ENCODE measurements around the gene SLC4A5.
"Not testable (repeated sequence)": the region's sequence is repeated elsewhere in the genome, so short reads cannot be mapped to it uniquely, and the experiment has no call there.

The SLC4A5 gene

DNA sequence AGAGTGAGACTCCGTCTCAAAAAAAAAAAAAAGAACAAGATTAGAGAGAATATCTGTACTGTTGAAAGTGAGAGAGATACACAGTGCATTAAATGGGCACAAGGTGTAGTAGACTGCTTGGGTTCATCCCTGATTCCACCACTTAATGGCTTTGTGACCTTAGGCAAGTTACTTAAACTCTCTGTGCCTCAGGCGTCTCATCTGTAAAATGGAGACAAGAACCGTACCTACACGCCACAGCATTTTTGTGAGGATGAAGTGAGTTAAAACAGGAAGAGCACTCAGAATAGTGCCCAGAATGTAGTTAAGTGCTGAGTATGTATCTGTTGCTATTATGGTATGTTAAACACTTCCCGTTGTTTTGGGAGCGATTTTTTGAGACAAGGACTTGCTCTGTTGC is 80.5 kb downstream of the SLC4A5 start:
- DNase-seq, result no peak

DNA sequence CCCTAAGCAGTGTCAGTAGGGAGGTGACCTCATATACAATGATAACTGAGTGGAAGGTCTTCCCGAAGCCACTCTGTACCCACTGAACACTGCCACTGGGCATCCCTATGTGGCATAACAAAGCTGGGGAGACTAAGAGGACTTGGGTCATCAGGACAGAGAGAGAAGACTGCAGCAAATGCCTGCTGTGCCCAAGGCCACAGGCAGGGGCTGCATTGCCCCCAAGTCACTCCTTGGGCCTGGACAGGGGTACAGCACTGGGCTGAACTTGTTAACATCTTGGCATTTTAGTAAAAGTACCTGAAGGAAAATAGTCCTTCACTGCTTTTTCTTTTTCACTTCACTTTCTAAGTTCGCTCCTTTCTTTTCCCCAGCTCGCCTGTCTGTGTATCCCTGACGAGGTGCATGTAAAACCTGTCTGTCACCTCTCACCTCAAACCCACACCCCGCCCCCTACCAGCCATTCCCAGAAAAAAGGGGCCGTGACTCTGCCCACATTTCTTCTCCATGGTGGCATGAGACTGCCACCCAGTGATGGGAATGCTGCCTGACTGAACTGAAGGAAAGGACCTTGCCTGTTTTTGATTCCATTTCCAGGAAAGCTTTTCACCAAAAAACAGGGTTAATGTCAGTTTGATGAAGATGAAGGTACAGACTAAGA is 81.9 kb downstream of the SLC4A5 start:
- DNase-seq, result peak; percentile 51

DNA sequence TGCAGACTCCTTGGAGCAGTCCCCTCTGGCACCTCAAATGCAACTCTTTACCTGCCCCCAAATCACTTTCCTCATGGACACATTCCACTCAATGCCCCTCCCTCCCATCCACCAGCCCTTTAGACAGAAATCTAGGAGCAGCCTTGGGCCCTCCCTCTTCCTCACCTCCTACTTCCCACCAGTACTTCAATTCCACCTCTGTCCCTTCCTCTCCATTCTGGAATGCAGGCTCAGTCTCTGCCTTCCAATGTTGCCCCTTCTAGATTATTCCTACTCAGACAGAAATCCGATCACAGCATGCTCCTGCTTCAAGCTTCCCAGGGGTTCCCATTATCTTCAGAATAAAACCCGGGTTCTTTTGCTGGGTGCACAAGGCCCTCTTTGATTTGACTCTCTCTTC is 82.7 kb downstream of the SLC4A5 start:
- DNase-seq, result no peak

DNA sequence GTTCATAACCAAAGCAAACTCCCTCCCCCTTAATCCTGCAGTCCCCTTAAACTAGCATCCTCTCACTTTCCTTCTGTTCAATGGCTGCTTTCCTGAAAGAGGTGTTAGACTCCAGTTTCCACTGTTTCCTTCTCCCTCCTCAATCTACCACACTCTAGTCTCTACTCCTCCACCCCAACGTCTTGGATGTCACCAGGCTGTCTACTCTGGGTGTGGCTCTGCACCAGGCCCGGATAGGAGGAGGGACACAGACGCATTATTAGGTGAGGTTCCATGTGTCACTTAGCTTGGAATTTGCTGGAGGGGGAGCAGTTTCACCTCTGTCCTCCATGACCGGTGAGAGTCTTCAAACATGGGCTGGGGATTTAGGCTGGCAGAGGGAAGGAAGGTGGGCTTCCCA is 83.5 kb downstream of the SLC4A5 start:
- no peak for DNase-seq

DNA sequence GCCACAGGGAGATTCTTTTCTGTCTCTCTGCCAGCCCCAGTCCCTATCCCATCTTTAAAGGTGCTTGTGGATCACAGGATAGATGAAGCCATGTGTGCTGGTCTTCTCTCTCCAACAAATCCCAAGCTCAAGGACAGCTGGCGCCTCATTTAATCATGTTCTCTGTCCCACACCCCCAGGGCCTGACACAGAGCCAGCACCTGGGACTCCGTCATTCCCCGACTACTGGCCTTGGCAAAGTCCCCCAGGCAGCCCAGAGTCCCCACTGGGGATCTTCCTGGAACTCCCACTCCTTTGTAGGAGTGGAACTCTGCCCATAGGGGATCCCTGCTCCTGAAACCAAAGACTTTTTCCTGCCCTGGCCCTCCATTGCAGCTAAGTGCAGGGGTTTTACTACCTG is 84.0 kb downstream of the SLC4A5 start:
- no peak for DNase-seq

DNA sequence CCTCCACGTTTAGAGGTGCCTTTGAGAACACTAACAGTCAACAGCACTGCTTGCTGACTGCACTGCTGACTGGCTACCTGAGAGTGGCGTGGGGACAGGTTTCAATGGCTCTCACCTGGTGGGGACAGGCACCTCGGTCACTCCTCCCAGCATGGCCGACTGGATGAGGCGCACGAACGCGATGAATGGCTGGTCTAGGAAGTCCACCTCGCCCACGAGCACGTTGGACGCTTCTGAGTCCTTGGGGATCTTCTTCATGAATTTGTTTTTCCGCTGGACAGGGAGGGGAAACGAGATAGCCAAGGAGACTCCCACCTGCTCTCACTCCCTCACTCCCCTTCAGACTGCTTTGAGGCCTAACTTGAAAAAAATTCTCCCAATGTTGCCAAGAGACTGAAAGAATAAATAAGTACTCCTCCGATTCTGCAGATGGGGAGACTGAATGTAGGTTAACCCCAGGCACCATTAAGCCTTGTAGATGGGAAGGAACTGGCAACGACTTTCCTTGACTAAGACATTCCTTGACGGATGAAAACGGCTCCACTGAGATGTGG is 87.5 kb downstream of the SLC4A5 start:
- DNase-seq, result no peak

DNA sequence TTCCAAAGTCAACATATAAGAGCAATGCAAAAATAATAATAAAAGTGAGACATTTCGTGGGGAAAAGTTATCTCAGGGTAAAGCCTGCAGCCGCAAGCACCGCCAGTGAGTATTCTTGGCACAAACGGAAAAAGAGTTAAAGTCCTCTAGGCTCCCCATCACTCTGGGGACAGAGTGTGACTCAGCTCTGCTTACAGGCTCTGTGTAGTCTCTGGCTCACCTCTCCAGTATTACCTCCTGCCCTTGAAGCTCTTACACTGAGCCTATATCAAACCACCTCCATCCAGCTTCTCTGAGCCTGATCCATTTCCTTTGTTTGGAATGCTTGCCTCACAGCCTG is 89.3 kb downstream of the SLC4A5 start:
- no peak for DNase-seq

DNA sequence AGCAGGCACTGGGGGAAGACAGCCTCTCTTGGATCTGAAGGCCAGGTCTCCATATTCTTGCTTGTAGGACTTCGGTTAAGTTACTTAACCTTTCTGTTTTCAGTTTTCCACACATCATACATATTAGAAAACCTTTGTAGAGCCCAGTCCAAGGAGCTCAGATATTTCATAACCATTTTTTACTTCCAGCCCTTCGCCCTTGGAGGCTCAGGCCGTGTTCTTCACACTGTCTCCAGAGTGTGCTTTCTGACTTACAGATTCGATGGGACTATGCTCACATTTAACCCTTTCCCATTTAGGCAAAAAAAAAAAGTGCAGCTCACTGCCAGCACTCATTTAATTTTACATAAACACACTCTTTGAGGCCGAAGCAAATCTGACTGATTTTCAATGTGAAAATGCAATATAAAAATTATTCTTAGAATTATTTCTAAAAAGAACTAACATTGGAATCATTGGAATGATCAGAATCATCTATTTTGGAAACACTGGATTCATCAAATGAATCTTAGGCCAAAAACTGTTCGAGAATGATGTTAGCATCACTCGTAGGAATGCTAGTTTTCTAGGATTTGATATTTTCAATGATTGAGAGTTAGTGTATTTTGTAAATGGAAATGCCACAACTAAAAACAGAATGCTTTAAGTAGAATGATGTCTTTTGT is 89.8 kb downstream of the SLC4A5 start:
- DNase-seq, result no peak

DNA sequence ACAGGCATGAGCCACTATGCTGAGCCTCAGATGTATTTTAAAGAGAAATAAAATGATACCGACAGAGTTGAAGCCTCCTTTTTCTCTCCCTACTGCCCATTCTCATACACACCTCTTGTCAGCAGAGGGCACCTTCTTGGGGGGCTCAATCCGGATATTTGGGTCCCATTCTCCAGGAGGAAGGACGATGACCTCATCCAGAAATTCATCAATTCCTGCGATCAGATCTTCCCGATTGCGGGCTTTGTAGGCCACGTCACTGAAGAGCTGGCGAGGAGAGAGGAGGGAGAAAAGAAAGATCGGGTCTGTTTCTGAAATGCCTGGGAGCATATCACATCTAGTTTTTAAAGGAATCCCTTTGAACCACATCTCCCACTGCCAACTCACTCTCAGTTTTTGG is 90.4 kb downstream of the SLC4A5 start:
- no peak for DNase-seq

DNA sequence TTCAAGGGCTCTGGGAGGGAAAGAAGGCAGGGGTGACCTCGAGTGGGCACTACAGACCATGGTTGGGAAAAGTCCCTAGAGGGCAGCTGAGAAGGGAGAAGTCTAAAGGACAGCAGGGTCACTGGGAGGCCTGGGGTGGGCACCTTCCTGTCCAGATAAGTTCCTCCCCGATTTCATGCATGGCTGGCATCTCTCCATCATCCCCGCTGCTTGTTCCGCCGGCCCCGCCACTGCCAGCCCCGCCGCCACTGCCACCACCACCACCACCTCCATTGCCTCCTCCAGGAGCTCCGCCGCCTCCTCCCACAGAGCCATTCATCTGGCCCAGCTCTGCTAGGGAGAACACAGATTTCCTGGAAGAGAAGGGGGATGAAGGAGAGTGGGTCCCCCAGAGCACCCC is 91.2 kb downstream of the SLC4A5 start:
- no peak for DNase-seq

DNA sequence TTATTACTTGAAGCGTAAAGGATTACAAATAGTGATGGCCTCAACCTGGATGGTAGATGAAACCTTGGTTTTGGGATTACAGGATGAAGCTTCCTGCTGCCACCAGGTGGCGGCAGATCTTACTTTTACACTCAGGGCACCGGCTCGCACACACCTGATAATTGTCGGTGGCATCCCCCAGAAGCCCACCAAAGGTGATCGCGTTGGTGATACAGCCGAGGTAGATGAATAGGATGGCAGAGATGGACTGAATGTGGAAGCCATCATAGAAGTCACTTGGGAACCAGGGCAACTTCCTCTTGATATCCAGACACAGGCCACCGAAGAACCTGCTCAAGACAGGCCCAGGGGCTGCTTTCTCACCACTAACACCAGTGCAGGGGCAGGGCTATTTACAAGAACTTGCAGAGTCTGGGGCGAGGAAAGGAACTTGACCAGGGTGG is 93.0 kb downstream of the SLC4A5 start:
- DNase-seq, result peak; percentile 7

DNA sequence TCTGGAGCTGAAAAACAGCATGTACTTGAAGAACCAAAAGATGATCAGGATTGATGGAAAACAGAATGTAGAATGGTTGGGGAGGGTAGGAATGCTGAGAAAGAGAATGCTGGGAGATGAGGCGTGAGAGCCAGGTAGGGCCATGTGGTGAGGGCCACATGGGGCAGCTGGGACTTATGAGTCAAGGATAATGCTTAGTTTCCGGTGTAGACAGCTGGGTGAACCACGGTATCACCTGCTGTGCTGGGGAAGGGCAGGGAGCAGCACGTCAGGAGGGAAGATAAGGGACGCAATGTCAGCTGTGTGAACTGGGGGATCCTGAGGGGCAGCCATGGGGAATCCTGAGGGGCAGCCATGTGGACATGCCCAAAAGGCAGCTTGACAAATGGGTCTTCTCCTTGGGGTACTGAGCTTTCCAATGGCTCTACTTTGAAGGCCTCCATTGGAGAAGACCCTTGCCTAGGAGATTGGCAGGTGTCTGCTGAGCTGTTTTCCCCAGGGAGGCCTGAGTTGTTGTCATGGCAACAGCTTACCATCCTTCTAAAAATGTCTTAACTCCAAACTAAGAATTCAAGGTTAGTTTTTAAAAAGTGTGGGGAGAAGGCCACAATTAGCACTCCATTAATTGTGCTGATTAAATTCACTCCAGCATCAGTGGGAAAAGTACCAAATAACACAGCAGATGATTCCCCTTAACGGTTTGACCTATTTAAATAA is 93.7 kb downstream of the SLC4A5 start:
- DNase-seq, result no peak

DNA sequence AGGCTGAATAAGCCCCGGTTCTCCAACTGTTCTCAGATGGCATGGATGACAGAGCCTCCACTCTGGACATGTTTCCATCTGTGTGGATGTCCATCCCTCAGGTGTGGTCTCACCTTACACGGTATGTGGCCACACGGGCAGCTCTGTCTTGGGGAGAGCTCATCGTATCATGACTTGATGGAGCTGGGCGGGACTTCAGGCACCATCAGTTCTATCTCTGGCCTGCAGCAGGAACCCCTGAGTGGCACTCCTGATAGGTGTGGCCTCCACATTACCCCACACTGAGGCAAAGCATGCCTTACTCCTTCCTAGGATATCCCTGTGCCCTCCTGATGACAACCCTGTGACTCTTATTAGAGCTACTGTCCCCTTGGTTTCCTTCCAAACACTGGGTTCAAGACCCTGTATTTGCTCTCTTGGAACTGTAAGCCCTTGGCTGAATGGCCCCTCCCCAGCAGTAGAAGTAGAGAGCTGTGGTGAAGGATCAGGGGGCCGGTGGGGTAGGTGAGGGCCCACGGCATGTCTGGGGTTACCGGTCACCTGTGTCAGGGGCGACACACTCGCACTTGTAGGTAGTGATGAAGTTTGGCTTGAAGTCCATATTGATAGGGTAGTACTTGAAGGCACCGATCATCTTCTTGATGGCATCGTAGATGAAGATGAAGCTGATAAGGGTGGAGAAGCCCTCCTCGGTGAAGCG is 96.6 kb downstream of the SLC4A5 start:
- DNase-seq, result no peak

DNA sequence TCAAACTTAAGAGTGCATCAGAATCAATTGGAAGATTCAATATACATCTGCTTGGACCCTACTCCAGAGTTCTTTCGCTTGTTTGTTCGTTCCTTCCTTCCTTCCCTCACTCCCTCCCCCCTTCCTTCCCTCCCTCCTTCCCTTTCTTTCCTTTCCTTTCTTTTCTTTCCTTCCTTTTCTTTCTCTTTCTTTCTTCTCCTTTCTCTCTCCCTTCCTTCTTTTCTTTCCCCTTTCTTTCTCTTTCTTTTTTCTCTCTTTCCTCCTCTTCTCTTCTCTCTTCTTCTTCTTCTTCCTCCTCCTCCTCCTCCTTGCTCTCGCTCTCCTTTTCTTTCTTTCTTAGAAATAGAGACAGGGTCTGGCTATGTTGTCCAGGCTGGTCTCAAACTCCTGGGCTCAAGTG is 98.9 kb downstream of the SLC4A5 start:
- no peak for DNase-seq

DNA sequence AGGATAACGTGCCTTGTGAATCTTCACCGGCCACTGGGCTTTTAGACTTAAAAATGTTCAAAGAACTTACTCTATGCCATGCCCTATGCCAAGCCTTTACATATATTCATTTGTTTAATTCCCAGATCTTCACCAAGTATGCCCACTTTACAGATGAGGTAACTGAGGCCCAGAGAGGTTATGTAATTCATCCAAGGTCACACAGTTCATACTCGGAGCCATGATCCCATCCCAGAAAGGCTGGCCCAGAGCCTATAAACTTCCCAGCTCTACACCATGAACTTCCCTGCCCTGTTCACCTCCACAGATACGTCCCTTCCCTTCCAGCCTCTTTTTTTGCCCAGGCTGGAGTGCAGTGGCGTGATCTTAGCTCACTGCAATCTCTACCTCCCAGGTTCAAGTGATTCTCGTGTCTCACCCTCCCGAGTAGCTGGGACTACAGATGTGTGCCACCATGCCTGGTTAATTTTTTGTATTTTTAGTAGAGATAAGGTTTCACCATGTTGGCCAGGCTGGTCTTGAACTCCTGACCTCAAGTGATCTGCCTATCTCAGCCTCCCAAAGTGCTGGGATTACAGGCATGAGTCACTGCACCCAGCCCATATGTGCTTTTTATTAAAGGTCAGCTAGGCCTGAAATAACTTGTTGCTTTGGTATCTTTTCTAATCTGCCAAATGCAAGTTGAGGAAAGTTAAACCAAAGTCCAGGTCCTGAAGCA is 100.7 kb downstream of the SLC4A5 start:
- no peak for DNase-seq

DNA sequence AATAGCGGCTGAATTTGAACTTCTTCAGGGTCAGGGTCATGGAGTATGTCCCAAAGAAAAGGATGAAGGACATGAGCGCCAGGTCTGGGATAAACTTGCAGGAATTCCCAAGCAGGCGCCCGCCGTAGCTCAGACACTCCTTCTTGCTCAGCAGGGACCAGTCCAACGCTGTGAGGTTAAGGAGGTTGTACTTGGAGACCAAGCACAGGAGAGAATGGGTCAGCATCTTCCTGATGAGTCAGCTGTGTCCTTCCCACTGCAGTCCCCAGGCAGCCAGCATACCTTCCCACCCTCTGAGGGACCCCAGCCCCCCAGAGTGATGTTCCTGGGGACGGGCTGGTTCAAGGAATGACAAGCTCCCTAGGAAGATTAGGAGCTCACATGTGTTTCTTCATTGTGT is 103.9 kb downstream of the SLC4A5 start:
- DNase-seq, result no peak

DNA sequence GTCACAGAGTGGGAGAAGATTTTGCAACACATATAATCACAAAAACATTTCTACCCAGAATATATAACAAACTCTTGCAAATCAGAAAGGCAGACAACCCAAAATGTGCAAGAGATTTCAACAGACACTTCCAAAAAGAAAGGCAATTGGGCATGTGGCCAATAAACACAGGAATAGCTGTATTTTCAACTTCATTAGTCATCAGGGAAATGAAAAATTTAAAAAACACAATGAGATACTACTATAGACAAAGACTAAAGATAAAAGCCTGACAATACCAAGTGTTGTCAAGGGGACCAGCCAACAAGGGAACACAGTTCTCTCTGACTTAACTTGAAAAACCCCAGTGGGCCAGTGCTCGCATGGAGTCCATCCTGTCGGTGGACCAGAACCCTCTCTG is 104.3 kb downstream of the SLC4A5 start:
- DNase-seq, result no peak

DNA sequence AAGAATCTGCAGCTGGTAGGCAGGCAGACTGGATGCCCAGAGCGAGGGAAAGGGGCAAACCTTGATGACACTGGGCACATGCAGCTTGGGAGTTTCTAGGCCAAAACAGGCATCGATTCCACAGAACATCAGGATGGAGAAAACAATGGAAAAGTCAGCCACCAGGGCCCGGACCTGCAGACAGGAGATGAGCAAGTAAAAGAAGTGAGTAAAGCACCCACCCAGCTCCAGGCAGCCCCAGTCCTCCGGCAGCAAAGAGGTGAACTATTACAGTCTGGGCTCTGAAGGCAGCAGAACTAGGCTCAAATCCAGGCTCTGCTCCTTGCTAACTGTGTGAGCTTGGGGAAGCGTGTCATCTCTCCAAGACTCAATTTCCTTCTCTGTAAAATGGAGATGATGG is 108.2 kb downstream of the SLC4A5 start:
- no peak for DNase-seq

DNA sequence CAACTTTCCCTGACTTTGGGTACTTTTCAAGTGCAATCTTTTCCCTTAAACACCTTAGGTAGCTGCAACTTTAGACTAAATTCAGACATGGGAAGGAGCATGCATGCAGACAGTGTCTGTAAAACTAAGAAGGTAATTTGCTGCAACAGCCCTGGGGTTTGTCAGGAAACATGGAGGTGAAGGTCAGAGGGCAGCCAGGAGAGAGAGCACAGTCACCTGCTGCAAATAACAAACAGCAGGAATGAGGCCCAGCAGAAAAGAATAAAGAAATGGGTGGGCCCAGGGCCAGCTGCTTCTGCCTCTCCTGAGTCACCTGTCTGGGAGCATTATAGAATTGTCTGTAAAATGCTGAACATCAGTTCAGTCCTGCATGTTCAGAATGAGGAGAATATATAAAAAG is 109.6 kb downstream of the SLC4A5 start:
- no peak for DNase-seq

DNA sequence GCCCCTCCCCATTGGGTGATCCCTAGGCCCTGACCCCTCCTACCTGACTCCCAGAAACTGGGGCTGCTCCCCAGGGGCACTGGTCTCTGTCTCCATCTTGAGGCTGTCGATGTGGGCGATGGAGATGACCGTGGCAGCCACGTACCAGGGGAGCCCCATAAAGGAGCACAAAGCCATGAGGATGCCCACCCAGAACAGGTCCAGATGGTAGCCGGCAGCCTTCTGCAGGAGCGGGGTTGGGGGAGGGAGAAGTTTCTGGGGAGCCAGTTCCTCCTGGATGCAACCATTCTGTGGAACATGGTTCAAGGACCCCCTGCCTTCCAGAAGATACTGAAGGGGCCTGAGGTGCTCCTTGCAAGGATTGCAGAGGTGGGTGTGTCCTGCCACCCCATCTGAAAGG is 110.8 kb downstream of the SLC4A5 start:
- DNase-seq, result no peak

DNA sequence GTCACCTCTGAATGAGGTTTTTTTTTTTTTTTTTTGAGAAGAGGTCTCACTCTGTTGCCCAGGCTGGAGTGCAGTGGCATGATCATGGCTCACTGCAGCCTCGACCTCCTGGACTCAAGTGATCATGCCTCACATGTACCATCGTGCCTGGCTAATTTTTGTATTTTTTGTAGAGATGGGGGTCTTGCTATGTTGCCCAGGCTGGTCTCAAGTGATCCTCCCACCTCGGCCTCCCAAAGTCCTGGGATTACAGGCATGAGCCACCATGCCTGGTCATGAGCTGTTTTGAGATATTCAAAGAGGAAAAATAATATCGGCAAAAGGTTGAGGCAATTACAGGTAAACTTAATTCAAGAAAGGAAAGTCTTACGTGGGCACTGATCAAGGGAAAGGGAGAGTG is 113.4 kb downstream of the SLC4A5 start:
- DNase-seq, result not testable (repeated sequence)

DNA sequence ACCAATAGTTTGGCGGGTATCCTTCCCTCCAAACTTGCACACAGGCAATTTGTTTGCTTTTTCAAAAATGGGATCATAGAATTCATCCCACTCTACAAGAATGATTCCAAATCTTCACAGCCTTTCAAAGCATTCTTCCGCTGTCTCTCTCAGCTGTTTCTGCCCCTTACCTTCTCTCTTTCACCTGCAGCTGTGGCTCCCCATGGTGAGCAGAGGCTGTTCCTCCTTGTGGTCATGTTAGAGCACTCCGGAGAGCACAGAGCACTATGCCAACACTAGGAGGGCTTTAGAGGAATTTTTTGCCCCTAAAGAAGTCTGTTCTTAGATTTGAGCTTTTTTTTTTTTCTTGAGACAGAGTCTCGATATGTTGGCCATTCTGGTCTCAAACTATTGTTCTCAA is 114.4 kb downstream of the SLC4A5 start:
- DNase-seq, result no peak

DNA sequence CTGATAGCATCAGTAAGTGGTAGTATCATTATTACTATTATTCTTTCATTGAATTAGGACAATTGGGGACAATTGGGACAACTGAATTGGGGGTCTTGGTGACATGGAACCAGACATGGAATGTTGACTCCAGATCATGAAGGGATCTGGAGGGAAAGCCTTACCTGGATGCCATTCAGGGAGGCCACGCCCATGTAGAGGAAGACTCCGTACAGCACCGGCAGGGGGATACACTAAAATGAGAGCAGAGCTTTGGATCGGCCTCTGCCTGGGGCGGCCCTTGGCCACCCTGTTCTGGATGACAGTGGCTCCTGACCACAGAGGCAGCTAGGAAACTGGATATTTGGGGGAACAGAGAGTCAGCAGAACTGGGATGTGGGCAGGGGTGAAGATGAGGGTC is 115.6 kb downstream of the SLC4A5 start:
- DNase-seq, result no peak
